Measurements from ENCODE around the gene NPTXR.

- TF ChIP-seq CTCF (IDR thresholded peaks at IDR 0.05; ENCODE audit: low read depth, low read length, missing input control) (no peak), YY1 (IDR thresholded peaks at IDR 0.05) (no peak), TAF1 (conservative IDR thresholded peaks at IDR 0.05) (no peak), GABPA (IDR thresholded peaks at IDR 0.05 in 1 of 2, conservative IDR thresholded peaks at IDR 0.05 in 1 of 2) (no peak), HNF4G (IDR thresholded peaks at IDR 0.05) (no peak), RAD21 (IDR thresholded peaks at IDR 0.05) (no peak), SP1 (IDR thresholded peaks at IDR 0.05) (no peak), RXRA (IDR thresholded peaks at IDR 0.05) (no peak), NR2F2 (IDR thresholded peaks at IDR 0.05) (no peak)
- TF ChIP-seq, protein P1, sequence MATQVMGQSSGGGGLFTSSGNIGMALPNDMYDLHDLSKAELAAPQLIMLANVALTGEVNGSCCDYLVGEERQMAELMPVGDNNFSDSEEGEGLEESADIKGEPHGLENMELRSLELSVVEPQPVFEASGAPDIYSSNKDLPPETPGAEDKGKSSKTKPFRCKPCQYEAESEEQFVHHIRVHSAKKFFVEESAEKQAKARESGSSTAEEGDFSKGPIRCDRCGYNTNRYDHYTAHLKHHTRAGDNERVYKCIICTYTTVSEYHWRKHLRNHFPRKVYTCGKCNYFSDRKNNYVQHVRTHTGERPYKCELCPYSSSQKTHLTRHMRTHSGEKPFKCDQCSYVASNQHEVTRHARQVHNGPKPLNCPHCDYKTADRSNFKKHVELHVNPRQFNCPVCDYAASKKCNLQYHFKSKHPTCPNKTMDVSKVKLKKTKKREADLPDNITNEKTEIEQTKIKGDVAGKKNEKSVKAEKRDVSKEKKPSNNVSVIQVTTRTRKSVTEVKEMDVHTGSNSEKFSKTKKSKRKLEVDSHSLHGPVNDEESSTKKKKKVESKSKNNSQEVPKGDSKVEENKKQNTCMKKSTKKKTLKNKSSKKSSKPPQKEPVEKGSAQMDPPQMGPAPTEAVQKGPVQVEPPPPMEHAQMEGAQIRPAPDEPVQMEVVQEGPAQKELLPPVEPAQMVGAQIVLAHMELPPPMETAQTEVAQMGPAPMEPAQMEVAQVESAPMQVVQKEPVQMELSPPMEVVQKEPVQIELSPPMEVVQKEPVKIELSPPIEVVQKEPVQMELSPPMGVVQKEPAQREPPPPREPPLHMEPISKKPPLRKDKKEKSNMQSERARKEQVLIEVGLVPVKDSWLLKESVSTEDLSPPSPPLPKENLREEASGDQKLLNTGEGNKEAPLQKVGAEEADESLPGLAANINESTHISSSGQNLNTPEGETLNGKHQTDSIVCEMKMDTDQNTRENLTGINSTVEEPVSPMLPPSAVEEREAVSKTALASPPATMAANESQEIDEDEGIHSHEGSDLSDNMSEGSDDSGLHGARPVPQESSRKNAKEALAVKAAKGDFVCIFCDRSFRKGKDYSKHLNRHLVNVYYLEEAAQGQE (IDR thresholded peaks at IDR 0.05), result no peak
- TF ChIP-seq, protein P2, sequence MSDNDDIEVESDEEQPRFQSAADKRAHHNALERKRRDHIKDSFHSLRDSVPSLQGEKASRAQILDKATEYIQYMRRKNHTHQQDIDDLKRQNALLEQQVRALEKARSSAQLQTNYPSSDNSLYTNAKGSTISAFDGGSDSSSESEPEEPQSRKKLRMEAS (IDR thresholded peaks at IDR 0.05), result no peak
- TF ChIP-seq, protein P3, sequence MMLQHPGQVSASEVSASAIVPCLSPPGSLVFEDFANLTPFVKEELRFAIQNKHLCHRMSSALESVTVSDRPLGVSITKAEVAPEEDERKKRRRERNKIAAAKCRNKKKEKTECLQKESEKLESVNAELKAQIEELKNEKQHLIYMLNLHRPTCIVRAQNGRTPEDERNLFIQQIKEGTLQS (IDR thresholded peaks at IDR 0.05), result no peak
- TF ChIP-seq, protein P4, sequence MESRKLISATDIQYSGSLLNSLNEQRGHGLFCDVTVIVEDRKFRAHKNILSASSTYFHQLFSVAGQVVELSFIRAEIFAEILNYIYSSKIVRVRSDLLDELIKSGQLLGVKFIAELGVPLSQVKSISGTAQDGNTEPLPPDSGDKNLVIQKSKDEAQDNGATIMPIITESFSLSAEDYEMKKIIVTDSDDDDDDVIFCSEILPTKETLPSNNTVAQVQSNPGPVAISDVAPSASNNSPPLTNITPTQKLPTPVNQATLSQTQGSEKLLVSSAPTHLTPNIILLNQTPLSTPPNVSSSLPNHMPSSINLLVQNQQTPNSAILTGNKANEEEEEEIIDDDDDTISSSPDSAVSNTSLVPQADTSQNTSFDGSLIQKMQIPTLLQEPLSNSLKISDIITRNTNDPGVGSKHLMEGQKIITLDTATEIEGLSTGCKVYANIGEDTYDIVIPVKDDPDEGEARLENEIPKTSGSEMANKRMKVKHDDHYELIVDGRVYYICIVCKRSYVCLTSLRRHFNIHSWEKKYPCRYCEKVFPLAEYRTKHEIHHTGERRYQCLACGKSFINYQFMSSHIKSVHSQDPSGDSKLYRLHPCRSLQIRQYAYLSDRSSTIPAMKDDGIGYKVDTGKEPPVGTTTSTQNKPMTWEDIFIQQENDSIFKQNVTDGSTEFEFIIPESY (IDR thresholded peaks at IDR 0.05), result no peak
Observed at GRCh38 chr22:38784856-38785255, 59.0 kb downstream of the NPTXR start.

All from liver (tissue), 3 donors.